Activated CD8-positive, alpha-beta memory T cell treated with anti-CD3 and anti-CD28 coated beads, Interleukin-2, amount 50 U/mL, for 4 hours (primary cell): ENCODE data around the gene ZCRB1.
"Not testable (repeated sequence)": the region's sequence is repeated elsewhere in the genome, so short reads cannot be mapped to it uniquely, and the experiment has no call there.

ENCODE experiments used
- DNase-seq: peaks from one replicate; pipeline ENCODE4 v3.0.0-alpha.2; 2020

The ZCRB1 gene

GRCh38 chr12:42325653-42326474 lies at the start of gene ZCRB1, which contains the start of gene PPHLN1:
Gene ZCRB1, minus strand, starts transcription at chr12:42326094. Its CDS starts 1,992 bp downstream, at chr12:42324102.
Gene PPHLN1, plus strand, starts transcription at chr12:42326167. Its CDS starts 9,736 bp downstream, at chr12:42335903.
- DNase-seq: peak; percentile 80

DNA sequence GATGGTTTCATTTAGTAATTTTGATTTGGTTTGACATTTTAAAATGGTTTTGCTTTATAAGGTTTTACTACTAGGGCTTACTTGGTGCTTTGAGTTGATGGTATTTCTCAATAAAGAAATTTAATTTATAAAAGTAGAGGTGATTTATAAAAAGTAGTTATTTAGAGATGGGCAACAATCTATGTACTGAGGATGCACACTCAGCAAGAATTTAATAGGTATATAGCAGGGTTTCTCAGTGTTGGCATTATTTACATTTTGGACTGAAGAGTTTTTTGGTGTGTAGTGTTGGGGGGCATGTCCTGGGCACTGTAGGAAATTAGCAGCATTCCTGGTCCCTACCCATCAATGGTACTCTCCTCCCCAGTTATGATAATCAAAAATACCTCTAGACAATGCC lies 47.8 kb upstream of the ZCRB1 start:
- no peak for DNase-seq

- peak; percentile 18 for DNase-seq
Measured at GRCh38 chr12:42372154-42372791, 46.4 kb upstream of the ZCRB1 start.

- DNase-seq: no peak
Measured at GRCh38 chr12:42370013-42370412, 44.1 kb upstream of the ZCRB1 start.

DNA sequence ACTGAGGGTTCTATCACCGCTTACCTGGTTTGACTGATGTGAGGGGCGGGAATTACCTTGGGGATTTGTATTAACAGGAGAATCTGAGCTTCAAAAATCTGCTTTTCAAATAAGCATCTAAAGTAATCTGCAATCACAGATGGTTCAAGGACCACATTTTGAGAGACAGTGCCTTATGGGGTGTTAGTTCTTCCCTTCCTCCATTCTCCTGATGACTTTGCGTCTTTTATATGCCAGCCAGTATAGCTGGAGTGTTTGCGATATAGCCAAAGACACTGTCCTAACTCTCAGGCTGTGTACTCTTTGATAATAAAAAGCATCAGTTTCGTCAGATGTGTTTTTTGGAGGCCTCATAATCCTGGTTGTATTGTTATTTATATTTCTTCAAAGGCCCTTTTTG lies 39.6 kb upstream of the ZCRB1 start:
- no peak for DNase-seq

GRCh38 chr12:42364692-42365091 lies 38.8 kb upstream of the ZCRB1 start:
- DNase-seq: no peak

- no peak for DNase-seq
Measured at GRCh38 chr12:42362647-42363260, 36.9 kb upstream of the ZCRB1 start.

DNA sequence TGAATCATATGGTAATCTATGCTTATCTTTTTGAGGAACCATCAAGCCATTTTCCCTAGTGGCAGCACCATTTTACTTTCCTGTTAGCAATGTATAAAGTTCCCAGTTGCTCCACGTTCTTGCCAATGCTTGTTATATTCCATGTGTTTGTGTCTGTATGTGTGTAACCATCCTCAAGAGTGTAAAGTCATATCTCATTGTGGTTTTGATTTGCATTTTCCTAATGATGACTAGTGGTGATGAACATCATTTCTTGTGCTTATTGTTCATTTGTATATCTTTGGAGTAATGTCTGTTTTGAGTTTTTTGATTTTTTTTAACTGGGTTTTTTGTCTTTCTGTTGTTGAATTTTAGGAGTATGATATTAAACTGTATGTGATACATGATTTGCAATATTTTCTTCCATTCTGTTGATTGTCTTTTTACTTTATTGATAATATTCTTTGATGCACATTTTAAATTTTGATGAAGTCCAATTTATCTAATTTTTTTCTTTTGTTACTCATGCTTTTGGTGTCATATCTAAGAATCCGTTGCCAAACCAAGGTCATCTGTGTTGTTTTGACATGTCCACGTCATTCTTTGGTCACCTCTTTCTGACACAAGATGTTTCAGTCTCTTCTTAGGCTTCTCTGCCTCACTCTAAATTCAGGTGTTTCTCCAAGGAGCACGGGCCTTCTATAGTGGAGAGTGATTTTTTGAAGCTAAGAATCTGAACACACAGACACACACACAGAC lies 36.2 kb upstream of the ZCRB1 start:
- no peak for DNase-seq

DNA sequence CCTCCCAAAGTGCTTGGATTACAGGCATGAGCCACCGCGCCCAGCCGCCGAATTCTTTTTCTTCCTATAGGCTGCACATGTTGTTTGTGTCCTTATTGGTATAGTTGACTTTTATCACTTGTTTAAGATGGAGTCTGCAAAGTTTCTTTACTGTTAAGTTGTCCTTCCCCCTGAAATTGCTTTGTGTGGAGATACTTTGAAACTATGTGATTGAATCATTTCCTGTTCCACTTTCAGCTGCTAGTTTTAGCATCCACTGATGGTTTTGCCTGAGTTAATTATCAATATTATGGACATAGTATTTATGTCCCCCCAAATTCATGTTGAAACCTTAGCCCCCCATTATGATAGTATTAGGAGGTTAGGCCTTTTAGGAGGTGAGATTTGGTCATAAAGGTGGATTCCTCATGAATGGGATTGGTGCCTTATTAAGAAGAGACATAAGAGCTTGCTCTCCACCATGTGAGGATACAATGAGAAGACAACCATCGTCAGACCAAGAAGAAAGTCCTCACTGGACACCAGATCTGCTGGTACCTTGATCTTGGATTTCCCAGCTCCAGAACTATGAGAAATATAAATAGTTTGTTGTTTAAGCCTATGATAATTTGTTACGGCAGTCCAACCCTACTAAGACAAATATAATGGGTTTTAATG lies 35.0 kb upstream of the ZCRB1 start:
- no peak for DNase-seq

DNA sequence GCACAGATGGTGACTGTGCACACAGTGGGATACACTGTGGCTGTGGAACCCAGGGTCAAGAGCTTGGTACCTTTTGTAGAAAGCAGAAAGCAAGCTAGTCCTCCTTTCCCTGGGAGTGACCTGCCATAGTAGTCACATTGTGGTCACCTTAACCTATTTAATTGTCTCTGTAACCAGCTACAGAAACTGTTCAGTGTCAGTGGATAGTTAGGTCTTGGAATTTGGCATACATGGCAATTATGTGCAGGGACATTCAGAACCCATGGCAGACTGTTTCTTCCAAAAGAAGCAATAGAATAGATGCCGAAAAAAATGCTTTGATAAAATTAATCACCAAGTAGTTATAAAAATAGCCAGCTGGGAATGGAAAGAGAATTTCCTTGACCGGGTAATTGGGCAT lies 30.4 kb upstream of the ZCRB1 start:
- no peak for DNase-seq

DNA sequence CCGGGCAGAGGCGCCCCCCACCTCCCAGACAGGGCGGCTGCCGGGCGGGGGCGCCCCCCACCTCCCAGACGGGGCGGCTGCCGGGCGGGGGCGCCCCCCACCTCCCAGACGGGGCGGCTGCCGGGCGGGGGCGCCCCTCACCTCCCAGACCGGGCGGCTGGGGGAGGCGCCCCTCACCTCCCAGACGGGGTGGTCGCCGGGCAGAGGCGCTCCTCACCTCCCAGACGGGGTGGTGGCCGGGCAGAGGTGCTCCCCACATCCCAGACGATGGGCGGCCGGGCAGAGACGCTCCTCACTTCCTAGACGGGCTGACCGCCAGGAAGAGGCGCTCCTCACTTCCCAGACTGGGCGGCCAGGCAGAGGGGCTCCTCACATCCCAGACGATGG lies 24.1 kb upstream of the ZCRB1 start:
- not testable (repeated sequence) for DNase-seq

DNA sequence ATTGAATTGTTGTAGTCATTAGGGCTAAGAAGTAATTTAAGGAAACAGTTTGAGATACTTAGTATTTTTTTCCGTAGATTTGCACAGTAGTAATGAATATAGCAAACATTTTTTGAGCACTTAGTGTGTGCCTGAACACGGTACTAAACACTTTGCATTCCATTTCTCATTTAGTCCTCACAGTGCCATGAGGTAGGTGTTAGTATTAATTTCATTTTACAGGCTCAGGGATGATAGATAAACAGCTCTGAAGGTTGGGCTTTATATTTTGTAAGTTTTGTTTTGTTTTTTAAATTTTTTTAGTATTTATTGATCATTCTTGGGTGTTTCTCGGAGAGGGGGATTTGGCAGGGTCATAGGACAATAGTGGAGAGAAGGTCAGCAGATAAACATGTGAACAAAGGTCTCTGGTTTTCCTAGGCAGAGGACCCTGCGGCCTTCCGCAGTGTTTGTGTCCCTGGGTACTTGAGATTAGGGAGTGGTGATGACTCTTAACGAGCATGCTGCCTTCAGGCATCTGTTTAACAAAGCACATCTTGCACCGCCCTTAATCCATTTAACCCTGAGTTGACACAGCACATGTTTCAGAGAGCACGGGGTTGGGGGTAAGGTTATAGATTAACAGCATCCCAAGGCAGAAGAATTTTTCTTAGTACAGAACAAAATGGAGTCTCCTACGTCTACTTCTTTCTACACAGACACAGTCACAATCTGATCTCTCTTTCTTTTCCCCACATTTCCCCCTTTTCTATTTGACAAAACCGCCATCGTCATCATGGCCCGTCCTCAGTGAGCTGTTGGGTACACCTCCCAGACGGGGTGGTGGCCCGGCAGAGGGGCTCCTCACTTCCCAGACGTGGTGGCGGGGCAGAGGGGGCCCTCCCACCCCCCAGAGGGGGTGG lies 23.5 kb upstream of the ZCRB1 start:
- not testable (repeated sequence) for DNase-seq

GRCh38 chr12:42346403-42347002 lies 20.6 kb upstream of the ZCRB1 start:
- DNase-seq: no peak

- no peak for DNase-seq
Measured at GRCh38 chr12:42343721-42344120, 17.8 kb upstream of the ZCRB1 start.

DNA sequence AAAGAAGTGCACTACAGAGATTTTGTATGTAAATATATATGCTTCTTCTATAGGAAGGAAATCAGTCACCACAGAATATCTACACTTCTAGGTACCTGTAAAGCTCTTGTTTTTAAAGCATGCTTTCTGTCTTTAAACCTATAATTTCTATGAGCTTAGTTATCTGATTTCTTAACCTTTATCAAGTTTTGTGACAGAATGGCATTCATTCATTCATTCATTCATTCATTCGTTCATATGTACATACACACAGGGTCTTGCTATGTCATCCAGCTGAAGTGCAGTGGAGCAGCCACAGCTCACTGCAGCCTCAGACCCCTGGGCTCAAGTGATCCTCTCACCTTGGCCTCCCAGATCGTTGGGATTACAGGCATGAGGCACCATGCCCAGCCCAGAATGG lies 16.1 kb upstream of the ZCRB1 start:
- no peak for DNase-seq

DNA sequence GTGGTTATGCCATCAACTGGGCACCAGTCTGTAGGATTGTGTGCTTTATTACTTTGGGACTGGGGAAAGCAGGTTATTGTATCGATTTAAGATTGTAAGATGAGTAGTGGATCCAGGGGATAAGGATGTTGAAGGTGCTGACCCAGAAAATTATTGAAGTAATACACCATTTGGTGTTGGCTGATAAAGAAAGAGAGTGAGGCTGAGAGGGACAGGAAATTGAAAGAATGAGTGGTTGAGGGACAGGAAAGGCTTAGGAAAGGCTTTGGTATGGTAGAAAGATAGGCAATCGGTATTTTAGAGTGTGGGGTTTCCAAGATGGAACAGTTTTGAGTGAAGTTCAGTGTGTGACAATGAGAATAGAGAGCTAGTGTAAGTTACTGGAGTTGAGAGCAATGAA lies 12.4 kb upstream of the ZCRB1 start:
- DNase-seq: no peak

DNA sequence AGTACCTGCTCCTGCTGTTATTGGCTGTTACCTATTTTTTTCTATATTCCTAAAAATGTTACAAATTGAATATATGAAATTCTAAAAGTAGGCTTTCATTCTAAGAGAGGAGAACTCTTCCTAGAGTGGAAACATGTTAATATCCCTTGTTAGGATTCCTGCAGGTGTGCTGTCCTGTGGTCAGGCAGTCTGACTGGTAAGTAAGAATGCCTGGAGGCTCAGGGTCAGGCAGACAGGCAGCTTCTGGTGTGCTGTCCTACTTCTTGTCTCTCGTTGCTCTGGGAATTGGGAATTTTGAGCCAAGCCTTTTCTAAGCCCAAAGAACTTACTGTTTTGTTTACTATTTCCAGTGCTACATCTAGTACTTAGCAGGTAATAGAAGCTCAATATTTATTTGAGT lies 10.4 kb upstream of the ZCRB1 start:
- no peak for DNase-seq

- no peak for DNase-seq
Measured at GRCh38 chr12:42332301-42333285, 6.7 kb upstream of the ZCRB1 start.

GRCh38 chr12:42330097-42330496 lies 4.2 kb upstream of the ZCRB1 start:
- DNase-seq: not testable (repeated sequence)

DNA sequence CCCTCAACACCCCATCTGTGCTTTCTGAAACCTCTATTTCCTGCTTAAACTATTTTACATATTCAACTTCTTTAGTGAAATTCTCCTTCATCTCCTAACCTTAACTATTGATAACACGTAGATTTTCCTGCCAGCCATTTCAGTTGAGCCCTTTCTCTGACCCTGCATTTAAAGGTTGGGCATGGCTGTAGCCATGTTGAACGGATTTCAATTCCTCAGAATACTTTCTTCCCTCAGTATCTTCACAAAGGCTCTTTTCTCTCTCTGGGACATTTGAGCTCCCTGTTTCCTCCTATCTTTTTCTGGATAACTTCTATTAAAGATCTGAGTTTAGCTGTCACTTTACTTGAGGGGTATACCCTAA lies 1.3 kb upstream of the ZCRB1 start:
- DNase-seq: no peak
